Stimulated activated effector memory CD8-positive, alpha-beta T cell treated with anti-CD3 and anti-CD28 coated beads, Interleukin-12 subunit alpha, Interleukin-12 subunit beta, amount 100 ng/mL, for 72 hours (primary cell): Measurements from ENCODE around the gene MAGEB6.
"Not testable (repeated sequence)": the region's sequence is repeated elsewhere in the genome, so short reads cannot be mapped to it uniquely, and the experiment has no call there.

Experiments
- ATAC-seq: fragments of 150-1000 bp; cut with Tn5 transposase; 2 replicates; pipeline ENCODE4 v1.10.0; 2021
- DNase-seq, 2 donors: peaks; one replicate each; pipeline ENCODE4 v3.0.0; 2021 to 2022; ENCODE audit warnings: low spot score in 2 of 2
- H3K27ac Mint-ChIP-seq: one replicate; pipeline ENCODE4 v1.8.0; 2022; ENCODE audit warnings: mild to moderate bottlenecking, mixed read lengths
- H3K36me3 Mint-ChIP-seq: one replicate; pipeline ENCODE4 v1.8.0; 2022; ENCODE audit warnings: mild to moderate bottlenecking, mixed read lengths
- H3K4me1 Mint-ChIP-seq: one replicate; pipeline ENCODE4 v1.8.0; 2022; ENCODE audit warnings: mixed read lengths
- H3K4me3 Mint-ChIP-seq: one replicate; pipeline ENCODE4 v1.8.0; 2022; ENCODE audit warnings: mild to moderate bottlenecking, mixed read lengths
- H3K9me3 Mint-ChIP-seq: one replicate; pipeline ENCODE4 v1.8.0; 2022; ENCODE audit warnings: mixed read lengths

The MAGEB6 gene, protein sequence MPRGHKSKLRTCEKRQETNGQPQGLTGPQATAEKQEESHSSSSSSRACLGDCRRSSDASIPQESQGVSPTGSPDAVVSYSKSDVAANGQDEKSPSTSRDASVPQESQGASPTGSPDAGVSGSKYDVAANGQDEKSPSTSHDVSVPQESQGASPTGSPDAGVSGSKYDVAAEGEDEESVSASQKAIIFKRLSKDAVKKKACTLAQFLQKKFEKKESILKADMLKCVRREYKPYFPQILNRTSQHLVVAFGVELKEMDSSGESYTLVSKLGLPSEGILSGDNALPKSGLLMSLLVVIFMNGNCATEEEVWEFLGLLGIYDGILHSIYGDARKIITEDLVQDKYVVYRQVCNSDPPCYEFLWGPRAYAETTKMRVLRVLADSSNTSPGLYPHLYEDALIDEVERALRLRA

GRCh38 chrX:26192204-26192603 lies at the start of gene MAGEB6:
Gene MAGEB6 (plus strand): TSS chrX:26192440. CDS start chrX:26193847, 1,407 bp downstream.
- no peaks in the 10 kb centered on the region for H3K4me1 Mint-ChIP-seq

GRCh38 chrX:26146024-26146423 lies 46.2 kb upstream of the MAGEB6 start:
- Mint-ChIP-seq H3K4me1 (no peaks in the 10 kb centered on the region), H3K9me3 (peaks cover 4% of the 10 kb centered on the region), H3K27ac (no peak overlapping the region), H3K4me3 (no peak overlapping the region), H3K36me3 (no peaks in the 10 kb centered on the region)
- ATAC-seq: no peak
- no peak for DNase-seq

More at GRCh38 chrX:26192204-26192603, at the start of gene MAGEB6:
- DNase-seq: no peak
- peaks cover 2% of the 10 kb centered on the region for H3K9me3 Mint-ChIP-seq
- no peak within 1 kb of the TSS for H3K4me3 Mint-ChIP-seq
- no peak for ATAC-seq
- H3K36me3 Mint-ChIP-seq: no peaks in the 10 kb centered on the region
- no peak within 1 kb of the TSS for H3K27ac Mint-ChIP-seq

GRCh38 chrX:26160301-26160700 lies 31.9 kb upstream of the MAGEB6 start, which contains the start of gene MAGEB6B:
Gene MAGEB6B (plus strand): TSS chrX:26160601. CDS start chrX:26160601, 0 bp downstream.
- no peaks in the 10 kb centered on the region for H3K36me3 Mint-ChIP-seq
- DNase-seq: no peak
- no peak within 1 kb of the TSS for H3K27ac Mint-ChIP-seq
- ATAC-seq: no peak
- no peaks in the 10 kb centered on the region for H3K9me3 Mint-ChIP-seq
- H3K4me1 Mint-ChIP-seq: no peaks in the 10 kb centered on the region
- no peak within 1 kb of the TSS for H3K4me3 Mint-ChIP-seq

GRCh38 chrX:26203561-26203960 lies 11.3 kb downstream of the MAGEB6 start:
- H3K36me3 Mint-ChIP-seq: no peaks in the 10 kb centered on the region
- DNase-seq: no peak

GRCh38 chrX:26204717-26205116 lies 12.5 kb downstream of the MAGEB6 start:
- ATAC-seq, H3K27ac Mint-ChIP-seq, H3K9me3 Mint-ChIP-seq, H3K4me3 Mint-ChIP-seq, H3K4me1 Mint-ChIP-seq, H3K36me3 Mint-ChIP-seq, DNase-seq: not testable (repeated sequence)

More at GRCh38 chrX:26203561-26203960, 11.3 kb downstream of the MAGEB6 start:
- no peak for ATAC-seq
- H3K4me3 Mint-ChIP-seq: no peak overlapping the region
- H3K9me3 Mint-ChIP-seq: no peaks in the 10 kb centered on the region
- H3K4me1 Mint-ChIP-seq: no peaks in the 10 kb centered on the region
- H3K27ac Mint-ChIP-seq: no peak overlapping the region

DNA sequence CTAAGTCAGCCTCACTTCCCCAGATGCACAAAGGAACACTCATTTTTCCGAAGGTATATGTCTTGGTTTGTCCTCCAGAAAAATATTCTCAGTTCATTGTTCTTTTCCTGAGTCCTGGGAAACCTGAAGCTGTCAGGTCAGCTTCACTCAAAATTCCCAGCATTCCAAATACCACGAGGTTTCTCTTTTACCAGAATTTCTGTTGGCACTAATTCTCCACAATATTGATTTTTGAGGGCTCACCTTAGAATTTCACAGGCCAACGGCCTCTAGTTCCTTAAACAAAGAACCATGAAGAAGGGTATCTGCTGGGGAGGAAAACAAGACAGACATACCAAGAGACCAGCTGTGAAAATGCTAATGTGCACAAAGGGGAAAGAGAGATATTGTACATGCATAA lies 15.8 kb downstream of the MAGEB6 start:
- DNase-seq: no peak
- Mint-ChIP-seq H3K9me3 (peaks cover 4% of the 10 kb centered on the region), H3K27ac (no peak overlapping the region), H3K4me1 (no peaks in the 10 kb centered on the region), H3K36me3 (no peaks in the 10 kb centered on the region), H3K4me3 (no peak overlapping the region)
- ATAC-seq: no peak

DNA sequence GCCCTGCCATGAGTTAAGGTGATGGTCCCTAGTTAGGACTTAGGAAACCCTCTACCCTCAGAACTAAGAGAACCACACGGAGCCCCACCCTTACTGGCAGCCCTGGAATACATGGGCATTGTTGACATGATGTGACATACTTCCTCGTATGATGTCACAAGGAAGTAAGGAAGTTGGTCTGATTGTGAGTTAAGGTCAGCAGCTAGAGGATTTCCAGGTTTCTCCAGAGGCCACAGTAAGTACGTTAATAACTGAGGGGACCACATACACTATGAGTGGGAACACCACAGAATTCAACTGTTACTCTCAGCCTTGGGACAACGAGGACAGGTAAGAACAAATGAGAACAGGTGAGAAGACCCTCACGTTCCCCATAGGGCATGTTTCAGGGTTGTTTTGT lies 23.6 kb downstream of the MAGEB6 start, which contains the start of gene MAGEB5:
MAGEB5 (plus strand) TSS at position 301 of the 400 bp plus-strand sequence. CDS start 1,133 bp downstream, outside the sequence.
- DNase-seq (no peak), ATAC-seq (no peak)
- Mint-ChIP-seq H3K27ac (no peak within 1 kb of the TSS), H3K4me3 (no peak within 1 kb of the TSS), H3K4me1 (no peaks in the 10 kb centered on the region), H3K36me3 (no peaks in the 10 kb centered on the region), H3K9me3 (peaks cover 7% of the 10 kb centered on the region)

DNA sequence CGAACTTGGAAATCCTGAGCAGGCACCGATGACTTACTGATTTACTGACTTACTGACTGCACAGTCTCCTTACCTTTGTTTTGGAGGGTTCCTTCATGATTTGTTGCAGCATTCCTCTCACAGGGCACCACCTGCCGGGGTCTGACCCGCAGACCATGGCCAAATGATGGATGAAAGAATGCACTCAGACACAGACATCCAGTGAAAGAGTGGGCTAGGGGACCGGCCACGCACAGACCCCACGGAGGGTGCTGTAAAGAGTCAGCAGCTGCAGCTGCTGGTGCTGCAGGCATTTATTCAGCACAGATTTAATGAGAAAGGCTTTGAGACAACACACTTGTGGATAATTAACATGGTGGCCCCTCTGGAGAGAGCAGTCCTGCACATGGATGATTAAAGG lies 27.1 kb downstream of the MAGEB6 start:
- no peaks in the 10 kb centered on the region for H3K9me3 Mint-ChIP-seq
- no peaks in the 10 kb centered on the region for H3K4me1 Mint-ChIP-seq
- H3K27ac Mint-ChIP-seq: no peak overlapping the region
- no peak for ATAC-seq
- no peaks in the 10 kb centered on the region for H3K36me3 Mint-ChIP-seq
- DNase-seq: no peak
- no peak overlapping the region for H3K4me3 Mint-ChIP-seq

DNA sequence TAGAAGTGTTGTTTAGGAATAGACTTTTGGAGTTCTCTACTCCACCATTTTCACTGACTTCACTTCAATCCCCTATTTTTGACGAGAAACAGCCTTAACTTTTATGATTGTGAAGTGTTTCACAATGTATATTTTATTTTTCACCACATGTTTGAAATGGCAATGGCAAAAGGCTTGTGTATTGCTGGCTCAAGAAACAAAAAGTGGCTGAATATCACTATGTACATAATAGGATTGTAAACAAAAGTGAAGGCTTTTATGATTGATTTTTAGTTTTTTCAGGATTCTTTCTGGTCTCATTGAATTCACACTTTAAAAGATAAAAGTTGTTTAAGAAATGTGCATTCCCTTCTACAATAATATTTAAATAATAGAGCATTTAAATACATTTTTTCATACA lies 41.9 kb downstream of the MAGEB6 start:
- DNase-seq (no peak), ATAC-seq (no peak)
- H3K4me1 Mint-ChIP-seq: no peaks in the 10 kb centered on the region
- H3K4me3 Mint-ChIP-seq: no peak overlapping the region
- no peak overlapping the region for H3K27ac Mint-ChIP-seq
- peaks cover 12% of the 10 kb centered on the region for H3K9me3 Mint-ChIP-seq
- no peaks in the 10 kb centered on the region for H3K36me3 Mint-ChIP-seq
